ENCODE results near the gene HGF.
A peak's percentile ranks its signal among the peaks of the same experiment; 100 is the strongest.

HGF gene

GRCh38 chr7:81714306-81714705, 55.5 kb downstream of the HGF start:
- no peak for DNase-seq

- no peak for DNase-seq
These were observed 59.1 kb downstream of the HGF start for GRCh38 chr7:81710751-81711150.

GRCh38 chr7:81709836-81710235, 60.0 kb downstream of the HGF start:
- DNase-seq, result no peak

GRCh38 chr7:81707966-81708365, 61.9 kb downstream of the HGF start:
- DNase-seq, result no peak

- no peak for DNase-seq
These were observed 62.7 kb downstream of the HGF start for GRCh38 chr7:81707196-81707595.

- DNase-seq, result no peak
These were observed 64.6 kb downstream of the HGF start for GRCh38 chr7:81705206-81705605.

GRCh38 chr7:81704595-81704994, 65.3 kb downstream of the HGF start:
- no peak for DNase-seq

GRCh38 chr7:81698965-81699364, 70.9 kb downstream of the HGF start:
- DNase-seq, result no peak

- DNase-seq, result no peak
These were observed 75.1 kb downstream of the HGF start for GRCh38 chr7:81694711-81695110.

GRCh38 chr7:81693894-81694293, 76.0 kb downstream of the HGF start:
- no peak for DNase-seq

GRCh38 chr7:81693080-81693479, 76.8 kb downstream of the HGF start:
- no peak for DNase-seq

GRCh38 chr7:81692146-81692905, 77.5 kb downstream of the HGF start:
- no peak for DNase-seq

- DNase-seq, result no peak
These were observed 78.5 kb downstream of the HGF start for GRCh38 chr7:81691199-81691821.

GRCh38 chr7:81690688-81691087, 79.2 kb downstream of the HGF start:
- no peak for DNase-seq

GRCh38 chr7:81690251-81690650, 79.6 kb downstream of the HGF start:
- DNase-seq, result no peak

- no peak for DNase-seq
These were observed 81.0 kb downstream of the HGF start for GRCh38 chr7:81688622-81689411.

- DNase-seq, result no peak
These were observed 82.8 kb downstream of the HGF start for GRCh38 chr7:81687062-81687461.

GRCh38 chr7:81685270-81685868, 84.5 kb downstream of the HGF start:
- no peak for DNase-seq

GRCh38 chr7:81684514-81685269, 85.2 kb downstream of the HGF start:
- peak; percentile 28 for DNase-seq

- DNase-seq, result no peak
These were observed 85.8 kb downstream of the HGF start for GRCh38 chr7:81684033-81684432.

- DNase-seq, result no peak
These were observed 87.0 kb downstream of the HGF start for GRCh38 chr7:81682873-81683272.

GRCh38 chr7:81680120-81680519, 89.7 kb downstream of the HGF start:
- no peak for DNase-seq

GRCh38 chr7:81676813-81677212, 93.0 kb downstream of the HGF start:
- no peak for DNase-seq
